Measurements from ENCODE around the gene SFTPA1.
"Not testable (repeated sequence)": the region's sequence is repeated elsewhere in the genome, so short reads cannot be mapped to it uniquely, and the experiment has no call there.

The SFTPA1 gene

DNA sequence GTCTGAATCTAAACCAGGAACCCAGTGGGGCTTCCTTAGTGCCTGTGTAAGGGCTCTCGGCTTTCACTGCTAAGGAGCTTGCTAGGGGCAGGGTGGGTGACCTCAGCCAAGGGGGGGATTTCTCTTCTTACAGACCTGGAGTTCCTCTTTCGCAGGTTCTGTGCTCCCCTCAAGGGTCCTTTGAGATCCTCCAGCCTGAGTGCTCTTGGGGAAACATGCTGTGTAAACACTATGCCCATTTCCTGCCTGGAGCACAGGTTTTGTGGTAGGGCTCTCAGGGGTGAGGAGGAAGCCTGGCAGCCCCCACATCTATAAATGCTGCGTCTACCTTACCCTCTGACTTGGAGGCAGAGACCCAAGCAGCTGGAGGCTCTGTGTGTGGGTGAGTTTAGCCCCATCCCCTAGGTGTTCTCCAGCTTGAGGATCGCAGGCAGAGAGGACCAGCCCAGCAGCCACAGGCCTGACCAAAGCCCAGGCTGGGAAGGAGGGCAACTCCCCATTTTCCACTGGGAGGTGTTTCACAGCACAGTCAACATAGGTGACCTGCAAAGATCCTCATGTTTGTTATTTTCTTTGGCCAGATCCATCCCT lies at the start of gene SFTPA1:
Gene SFTPA1, plus strand, starts transcription at position 339 of the 591 bp plus-strand sequence. CDS start 887 bp downstream, outside the sequence.
- no peak for DNase-seq (ENCODE audit: low read depth)

DNA sequence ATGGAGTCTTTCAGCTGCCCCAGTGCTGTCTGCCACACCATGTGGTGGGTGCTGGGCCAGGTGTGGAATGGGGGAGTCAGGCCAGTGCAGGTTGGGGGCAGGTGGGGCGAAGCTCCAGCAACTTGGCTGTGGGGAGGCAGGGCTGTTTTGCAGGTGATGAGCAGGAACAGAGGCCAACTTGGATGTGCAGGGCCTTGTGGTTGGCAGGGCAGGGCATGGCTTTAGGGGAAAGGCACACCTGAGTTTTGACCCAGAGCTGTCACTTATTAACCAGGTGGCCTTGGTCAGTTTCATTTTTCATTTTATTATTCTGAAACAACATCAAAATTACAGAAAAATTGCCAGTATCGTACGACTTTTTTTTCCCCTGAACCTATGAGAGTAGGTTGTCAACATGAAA lies 49.5 kb upstream of the SFTPA1 start:
- DNase-seq (ENCODE audit: low read depth): no peak

DNA sequence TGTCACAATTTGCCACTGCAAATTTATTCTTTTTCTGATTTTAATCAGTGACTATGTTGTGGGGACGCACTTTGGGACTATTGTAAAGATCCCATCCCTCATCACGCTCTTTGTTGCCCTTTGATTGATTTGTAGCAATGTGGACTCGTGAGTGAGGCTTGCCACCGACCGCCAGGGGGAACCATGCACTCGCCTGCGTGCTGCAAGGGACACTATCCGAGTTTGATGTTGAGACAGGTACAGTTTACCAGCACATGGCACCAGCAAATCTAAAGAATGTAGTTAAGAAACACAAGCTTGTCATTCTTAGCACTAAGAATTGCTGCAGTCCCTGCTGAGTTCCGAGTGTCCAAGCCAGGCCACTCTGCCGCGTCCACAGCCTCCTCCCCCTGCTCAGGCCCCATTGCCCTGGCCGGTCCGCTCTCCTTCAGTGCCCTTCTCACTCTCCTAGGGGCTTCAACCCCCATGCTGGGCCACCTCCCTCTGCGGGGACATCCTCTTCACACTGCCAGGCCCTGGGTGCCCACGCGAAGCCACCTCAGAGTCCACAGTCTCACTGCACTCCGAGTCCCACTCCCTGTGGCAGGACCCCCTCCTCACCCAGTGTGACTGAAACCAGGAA lies 48.5 kb upstream of the SFTPA1 start:
- DNase-seq (ENCODE audit: low read depth): peak; percentile 11

DNA sequence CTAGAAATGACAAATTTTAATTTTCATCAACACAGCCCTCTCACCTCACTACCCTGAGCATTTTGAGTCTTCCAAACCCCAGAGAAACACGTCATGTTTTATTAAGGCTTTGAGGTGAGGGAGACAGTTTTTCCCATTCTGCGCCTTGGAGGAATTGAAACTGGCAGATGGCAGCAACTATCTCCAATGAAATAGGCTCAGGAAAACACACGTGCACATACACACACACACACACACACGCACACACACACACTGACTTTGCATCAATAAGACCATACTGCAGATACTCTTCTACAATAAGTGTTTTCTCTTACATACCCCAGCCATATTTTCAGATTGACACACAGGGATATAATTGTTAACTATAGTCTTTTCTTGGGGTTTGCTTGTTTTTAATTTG lies 47.3 kb upstream of the SFTPA1 start:
- no peak for DNase-seq (ENCODE audit: low read depth)

DNA sequence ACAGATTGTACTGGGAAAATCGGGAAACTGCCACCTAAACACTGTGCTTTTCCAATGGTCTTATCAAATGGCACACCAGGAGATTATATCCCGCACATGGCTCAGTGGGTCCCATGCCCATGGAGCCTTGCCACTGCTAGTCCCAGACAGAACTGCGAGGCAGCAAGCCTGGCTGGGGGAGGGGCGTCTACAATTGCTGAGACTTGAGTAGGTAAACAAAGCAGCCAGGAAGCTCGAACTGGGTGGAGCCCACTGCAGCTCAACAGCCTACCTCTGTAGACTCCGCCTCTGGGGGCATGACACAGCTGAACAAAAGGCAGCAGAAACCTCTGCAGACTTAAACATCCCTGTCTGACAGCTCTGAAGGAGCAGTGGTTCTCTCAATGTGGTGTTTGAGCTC lies 40.1 kb upstream of the SFTPA1 start:
- not testable (repeated sequence) for DNase-seq (ENCODE audit: low read depth)

DNA sequence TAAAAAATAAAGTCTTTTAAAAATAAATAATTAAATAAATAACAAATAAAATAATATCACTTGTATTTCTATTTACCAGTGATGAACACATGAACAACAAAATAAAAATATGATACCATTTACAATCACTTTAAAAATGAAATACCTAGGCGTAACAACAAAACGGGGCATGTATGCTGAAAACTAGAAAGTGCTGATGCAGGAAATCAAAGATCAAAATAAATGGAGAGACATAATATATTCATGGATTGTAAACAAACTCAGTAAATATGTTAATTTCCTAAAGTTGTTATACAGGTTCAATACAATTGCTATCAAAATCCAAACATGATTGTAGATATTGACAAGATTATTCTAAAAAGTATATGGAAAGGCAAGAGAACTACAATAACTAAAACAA lies 31.4 kb upstream of the SFTPA1 start:
- DNase-seq (ENCODE audit: low read depth): no peak

DNA sequence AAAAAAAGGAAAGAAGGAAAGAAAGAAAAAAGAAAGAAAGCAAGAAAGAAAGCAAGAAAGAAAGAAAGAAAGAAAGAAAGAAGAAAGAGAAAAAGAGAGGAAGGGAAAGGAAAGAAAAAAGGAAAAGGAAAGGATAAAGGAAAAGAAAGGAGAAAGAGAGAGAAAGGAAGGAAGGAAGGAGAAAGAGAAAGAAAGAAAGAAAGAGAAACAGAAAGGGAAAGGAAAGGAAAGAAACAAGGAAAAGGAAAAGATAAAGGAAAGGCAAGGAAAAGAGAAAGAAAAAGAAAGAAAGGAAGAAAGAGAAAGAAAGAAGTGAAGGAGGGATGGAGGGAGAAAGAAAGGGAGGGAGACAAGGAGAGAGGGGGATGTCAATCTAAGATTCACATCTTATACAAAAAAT lies 29.7 kb upstream of the SFTPA1 start:
- no peak for DNase-seq (ENCODE audit: low read depth)

DNA sequence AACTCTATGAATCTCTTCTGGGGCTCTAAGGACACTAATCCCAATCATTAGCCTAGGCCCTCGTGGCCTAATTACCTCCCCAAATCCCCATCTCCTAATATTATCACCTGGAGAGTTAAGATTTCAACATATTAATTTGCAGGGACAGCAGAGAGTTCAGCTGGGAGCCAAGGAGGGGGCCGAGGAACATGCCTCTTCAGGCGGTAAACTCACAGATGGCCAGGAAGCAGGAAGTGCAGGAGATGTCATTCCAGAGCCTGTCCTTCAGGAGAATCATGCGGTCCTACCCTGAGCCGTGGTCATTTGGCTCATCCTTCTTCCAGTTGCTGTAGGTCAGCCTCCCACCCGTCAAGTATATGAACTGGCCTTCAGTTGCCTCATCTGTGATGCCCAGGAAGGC lies 28.6 kb upstream of the SFTPA1 start:
- no peak for DNase-seq (ENCODE audit: low read depth)

DNA sequence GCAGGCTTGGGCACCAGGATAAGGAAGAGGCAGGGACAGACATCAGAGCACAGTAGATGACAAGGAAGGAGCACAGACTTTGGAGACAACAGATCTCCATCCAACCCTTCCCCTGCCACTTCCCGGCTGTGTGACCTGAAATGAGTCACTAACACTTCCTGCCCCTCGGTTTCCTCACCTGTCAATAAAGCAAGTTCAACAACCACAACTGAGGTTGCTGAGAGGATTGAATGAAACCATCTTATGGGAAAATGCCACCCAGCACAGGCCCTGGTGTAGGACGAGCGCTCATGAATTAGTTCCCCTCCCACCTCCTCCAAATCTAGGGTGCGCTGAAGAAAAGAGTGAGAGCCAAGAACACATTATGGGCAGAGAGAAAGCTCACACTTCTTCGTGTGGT lies 27.8 kb upstream of the SFTPA1 start:
- DNase-seq (ENCODE audit: low read depth): not testable (repeated sequence)

DNA sequence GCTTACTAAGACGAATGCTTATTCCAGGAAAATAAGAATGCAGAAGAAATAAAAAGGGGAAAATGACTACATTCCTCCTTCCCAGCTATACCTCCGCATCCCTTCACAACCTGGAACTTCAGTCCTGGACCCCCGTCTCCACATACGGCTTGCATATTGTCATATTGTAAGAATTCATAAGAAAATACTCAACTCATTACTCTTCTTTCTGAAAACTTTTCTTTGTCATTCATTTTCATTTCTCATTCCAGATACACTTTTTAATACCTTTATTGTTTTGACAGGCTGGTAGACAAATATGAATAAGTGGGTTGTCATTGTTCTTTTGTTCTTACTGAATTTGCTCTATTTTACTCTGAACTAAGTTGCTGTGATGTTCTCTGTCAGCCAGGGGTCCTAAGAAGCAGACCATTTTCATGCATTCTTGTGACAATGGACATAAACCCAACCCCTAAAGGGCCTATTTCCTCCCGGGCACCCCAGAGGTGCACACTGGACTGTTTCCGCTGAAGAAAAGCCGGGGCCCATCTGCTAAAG lies 27.2 kb upstream of the SFTPA1 start:
- no peak for DNase-seq (ENCODE audit: low read depth)

DNA sequence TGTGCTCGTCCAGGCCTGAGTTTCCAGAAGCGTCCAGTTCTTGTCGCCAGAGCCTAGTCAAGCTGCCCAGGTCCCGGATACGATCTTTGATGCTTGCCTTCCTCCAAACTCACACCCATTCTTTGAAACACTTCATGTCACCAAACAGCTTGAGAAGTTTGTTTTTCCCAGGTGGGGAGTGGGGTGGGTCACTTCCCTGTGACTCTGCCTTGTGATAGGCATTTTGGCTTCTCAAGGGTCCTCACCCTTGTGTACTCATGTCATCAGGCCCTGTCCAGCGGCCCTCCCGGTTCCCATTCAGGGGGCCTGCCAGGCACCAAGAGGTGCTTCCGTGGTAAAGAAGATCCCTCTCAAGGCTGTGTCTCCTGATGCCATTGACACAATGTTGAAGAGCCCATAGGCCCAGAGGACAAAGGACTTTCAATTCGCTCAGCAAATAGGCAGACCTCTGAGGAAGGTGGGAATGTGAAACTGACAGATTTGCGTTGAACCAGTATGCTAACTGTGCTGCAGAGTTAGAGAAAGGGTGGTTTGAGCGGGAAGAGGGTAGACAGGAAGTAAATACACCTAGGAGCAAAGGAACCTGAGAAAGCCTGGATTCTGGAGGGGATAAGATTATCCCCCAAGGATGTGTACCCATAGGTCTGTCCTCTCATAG lies 24.7 kb upstream of the SFTPA1 start:
- no peak for DNase-seq (ENCODE audit: low read depth)

DNA sequence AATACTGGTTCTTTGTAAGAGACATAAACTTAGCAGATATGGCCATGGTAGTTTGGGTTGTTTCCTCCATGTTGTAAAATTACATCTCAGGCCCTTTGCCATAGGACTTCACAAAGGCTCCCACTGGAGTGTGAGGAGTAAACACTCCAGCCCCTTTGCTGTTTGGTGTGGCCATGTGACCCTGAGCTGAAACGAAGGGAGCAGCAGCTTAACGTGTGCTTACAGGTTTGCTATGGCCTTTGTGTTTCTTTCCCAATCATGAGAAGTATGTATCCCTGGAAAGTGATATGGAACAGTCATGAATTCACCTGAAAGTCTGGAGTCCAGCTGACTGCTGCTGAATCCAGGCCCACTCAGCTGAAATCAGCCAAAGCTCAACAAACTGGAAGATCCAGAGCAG lies 23.8 kb upstream of the SFTPA1 start:
- no peak for DNase-seq (ENCODE audit: low read depth)

DNA sequence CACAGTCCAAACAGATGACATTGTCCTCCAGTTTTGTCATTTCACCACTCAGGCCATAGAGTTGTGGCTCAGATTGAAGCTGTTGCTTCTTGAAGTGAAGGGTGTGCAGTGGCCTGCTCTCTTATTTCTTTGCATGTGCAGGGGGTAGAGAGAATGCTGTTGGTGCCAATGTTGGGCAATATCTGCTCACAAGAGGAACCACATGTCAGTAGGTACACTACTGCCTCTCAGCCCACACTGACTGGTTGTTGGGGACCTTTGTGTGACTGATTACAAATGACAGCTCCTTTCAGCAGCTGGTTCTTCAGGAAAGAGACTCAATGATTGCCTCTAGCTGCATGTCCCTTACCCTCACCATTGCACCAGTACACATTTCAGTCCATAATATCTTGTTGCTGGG lies 21.9 kb upstream of the SFTPA1 start:
- no peak for DNase-seq (ENCODE audit: low read depth)

DNA sequence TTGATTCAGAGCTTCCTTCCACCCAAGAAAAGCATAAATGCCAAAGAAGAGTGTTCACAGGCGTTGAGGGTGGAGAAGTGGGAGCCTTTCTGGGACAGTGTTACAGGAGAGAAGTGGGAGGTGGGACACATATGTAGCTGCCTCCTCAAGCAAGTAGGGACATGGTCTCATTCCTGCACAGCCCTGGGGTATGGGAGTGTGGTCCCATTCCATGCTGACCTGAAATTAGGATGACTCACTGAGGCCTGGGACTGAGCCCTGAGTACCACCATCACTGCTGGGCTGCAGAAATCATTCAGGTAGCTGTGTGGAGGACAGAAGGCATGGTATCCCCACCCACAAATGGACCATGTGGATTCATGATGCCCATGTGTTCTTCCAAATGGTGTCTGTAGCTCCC lies 17.4 kb upstream of the SFTPA1 start:
- no peak for DNase-seq (ENCODE audit: low read depth)

DNA sequence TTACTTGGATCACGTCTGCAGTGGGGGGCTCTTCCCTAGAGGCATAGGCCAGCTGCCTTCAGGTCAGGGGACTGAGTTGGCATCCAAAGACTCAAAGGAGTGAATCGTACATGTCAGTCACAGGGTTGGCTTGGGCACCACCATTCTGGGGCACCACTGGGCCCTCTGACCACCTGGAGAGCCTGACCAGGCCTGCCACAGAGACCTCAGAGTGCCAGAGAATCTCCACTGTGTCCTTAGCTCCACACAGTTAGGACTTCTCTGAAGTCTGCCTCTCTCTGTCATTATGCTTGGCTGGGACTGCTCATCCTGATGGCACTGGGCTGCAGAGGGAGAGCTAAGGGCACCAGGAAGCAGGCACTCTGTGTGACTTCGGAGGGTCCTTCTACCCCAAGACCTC lies 16.2 kb upstream of the SFTPA1 start:
- DNase-seq (ENCODE audit: low read depth): not testable (repeated sequence)

DNA sequence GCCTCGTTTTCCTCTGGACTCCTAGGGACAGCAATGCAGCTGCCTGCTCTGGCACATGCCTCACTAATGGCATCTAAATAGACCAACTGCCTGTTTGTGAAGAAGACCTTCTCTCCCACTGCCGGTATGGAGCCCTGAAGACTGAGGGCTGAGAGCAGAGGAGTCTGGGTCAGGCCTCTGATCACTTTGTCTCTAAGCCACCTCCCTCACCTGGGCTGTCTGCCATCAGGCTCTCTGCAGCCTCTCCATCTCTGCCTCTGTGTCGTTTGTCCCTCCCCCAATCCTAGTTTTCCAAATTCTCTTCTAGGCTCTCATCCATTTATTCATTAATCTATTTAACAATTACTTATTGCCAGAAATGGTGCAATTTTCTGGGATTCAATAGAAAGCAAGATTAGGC lies 15.2 kb upstream of the SFTPA1 start:
- no peak for DNase-seq (ENCODE audit: low read depth)

DNA sequence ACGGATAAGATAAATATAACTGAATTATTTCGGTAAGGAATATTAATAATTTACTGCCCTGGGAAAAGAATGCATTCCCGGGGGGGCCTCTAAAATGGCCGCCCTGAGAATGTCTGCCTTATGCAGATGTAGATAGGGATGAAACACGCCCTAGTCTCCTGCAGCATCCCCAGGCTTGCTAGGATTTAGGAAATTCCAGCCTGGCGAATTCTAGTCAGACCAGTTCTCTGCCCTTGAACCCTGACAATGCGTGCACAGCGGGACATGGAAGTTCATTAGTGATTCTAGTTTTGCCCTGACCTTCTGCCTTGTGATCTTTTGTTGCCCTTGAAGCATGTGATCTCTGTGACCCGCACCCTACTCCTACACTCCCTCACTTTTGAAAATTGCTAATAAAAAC lies 11.1 kb upstream of the SFTPA1 start:
- not testable (repeated sequence) for DNase-seq (ENCODE audit: low read depth)

DNA sequence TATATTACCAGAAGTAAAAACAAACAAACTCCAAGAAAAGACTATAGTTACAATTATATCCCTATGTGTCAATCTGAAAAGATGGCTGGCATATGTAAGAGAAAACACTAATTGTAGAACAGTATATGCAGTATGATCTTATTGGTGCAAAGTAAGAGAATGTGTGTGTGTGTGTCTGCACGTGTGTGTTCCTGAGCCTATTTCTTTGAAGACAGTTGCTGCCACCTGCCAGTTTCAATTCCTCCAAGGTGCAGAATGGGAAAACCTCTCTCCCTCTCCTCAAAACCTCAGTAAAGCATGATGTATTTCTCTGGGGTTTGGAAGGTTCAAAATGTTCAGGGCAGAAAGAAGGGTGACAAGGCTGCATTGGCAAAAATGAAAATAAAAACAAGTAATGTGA lies 8.8 kb upstream of the SFTPA1 start:
- DNase-seq (ENCODE audit: low read depth): no peak

DNA sequence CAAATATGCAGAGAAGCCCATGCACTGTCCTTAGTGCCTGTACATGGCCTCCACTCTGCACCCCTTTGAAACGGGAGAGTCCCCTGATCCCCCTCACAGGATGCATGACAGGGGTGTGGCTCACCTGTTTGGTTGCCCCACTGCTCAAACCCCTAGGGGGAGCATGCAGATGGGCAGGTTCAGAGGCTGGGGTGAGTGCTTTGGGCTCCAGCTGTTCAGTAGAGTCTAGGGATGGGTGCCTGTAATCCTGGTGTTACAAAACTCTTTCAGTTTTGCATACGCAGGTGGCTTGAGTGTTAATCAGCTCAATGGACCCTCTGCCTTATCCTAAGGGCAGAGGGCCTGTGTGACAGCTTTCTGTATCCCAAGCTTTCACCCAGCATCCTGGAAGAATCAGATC lies 7.8 kb upstream of the SFTPA1 start:
- DNase-seq (ENCODE audit: low read depth): no peak

DNA sequence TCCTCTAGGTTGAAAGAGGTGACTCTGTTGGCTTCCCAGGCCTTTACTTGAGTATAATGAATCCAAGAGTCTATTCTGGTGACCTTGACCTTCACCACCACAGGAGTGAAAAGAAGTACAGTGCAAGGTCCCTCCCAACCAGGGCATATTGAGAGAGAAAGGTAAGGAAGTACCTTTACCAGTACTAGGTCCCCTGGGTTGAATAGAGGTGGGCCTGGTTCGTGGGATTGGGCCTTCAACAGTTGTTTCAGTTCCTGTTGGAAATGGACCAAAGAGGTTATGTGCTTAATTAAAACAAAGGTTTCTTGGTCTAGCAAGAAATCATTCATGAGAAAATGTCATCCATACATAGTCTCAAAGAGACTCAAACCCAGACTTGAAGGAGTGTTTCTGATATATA lies 6.4 kb upstream of the SFTPA1 start:
- no peak for DNase-seq (ENCODE audit: low read depth)

DNA sequence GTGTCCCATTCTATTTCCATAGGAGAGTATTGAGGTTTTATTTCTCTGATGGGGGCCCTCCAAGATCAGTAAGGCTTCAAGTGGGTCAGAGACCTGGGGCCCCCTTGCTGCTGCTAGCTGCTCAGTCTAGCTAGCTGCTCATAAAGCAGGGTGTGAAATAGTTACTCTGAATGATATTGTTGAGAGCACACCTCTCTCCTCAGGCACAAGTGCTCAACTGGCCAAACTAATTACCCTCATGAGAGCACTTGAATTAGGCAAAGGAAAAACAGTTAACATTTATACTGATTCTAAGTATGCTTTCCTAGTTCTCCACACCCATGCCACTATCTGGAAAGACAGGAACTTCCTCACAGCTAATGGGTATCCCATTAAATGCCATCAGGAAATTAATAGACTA lies 5.4 kb upstream of the SFTPA1 start:
- DNase-seq (ENCODE audit: low read depth): no peak

DNA sequence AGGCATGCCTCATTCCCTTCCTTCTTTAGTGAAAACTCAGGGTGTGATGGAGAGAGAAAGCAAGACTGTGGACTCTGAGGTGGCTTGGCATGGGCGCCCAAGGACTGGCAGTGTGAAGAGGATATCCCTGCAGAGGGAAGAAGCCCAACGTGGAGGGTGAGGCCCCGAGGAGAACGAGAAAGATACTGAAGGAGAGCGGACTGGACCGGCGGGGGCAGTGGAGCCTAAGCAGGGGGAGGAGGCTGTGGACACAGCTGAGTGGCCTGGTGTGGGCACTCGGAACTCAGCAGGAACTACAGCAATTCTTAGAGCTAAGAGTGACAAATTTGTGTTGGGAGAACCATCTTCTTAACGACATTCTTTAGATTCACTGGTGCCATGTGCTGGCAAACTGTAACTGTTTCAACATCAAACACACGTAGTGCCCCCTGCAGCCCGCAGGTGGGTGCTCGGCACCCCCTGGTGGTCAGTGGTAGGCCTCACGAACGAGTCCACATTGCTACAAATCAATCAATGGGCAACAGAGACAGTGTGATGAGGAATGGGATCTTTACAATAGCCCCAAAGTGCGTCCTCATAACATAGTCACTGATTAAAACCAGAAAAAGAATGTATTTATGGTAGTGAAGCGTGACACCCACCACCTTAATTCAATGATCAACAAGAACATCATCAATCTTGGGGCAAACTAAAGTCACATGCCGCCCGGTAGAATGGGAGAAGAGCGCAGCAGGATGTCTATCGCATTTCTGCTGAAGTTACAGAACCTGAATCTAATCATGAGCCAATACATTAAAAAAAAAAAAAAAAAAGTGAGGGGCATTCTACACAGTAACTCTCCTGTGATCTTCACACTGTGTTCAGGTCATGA lies 2.0 kb upstream of the SFTPA1 start:
- no peak for DNase-seq (ENCODE audit: low read depth)
